NCI-H187 treated with DMSO at 0.1 percent for 48 hours (cell line): ENCODE data around the gene IRF2BP2.

Source experiments
- DNase-seq: peaks from one replicate; lab custom pipeline; 2025; lab: John Stamatoyannopoulos, UW

Gene IRF2BP2

GRCh38 chr1:234613128-234613875 lies 3.3 kb upstream of the IRF2BP2 start:
- DNase-seq = no peak

- peak; percentile 62 for DNase-seq
Observed at GRCh38 chr1:234612352-234613127, 2.6 kb upstream of the IRF2BP2 start.

GRCh38 chr1:234611847-234612351 lies 1.9 kb upstream of the IRF2BP2 start:
- no peak for DNase-seq

GRCh38 chr1:234611225-234611846 lies 1.4 kb upstream of the IRF2BP2 start:
- DNase-seq = peak; percentile 68

GRCh38 chr1:234610666-234611224 lies 767 bp upstream of the IRF2BP2 start:
- no peak for DNase-seq

- no peak for DNase-seq
Observed at GRCh38 chr1:234609691-234610042, 311 bp downstream of the IRF2BP2 start.

- DNase-seq = no peak
Observed at GRCh38 chr1:234608911-234609690, 877 bp downstream of the IRF2BP2 start.

GRCh38 chr1:234608025-234608910 lies 1.7 kb downstream of the IRF2BP2 start:
- no peak for DNase-seq

- no peak for DNase-seq
Observed at GRCh38 chr1:234607109-234608024, 2.6 kb downstream of the IRF2BP2 start.

GRCh38 chr1:234606784-234607108 lies 3.2 kb downstream of the IRF2BP2 start:
- DNase-seq = no peak

- DNase-seq = no peak
Observed at GRCh38 chr1:234605983-234606783, 3.8 kb downstream of the IRF2BP2 start.

- no peak for DNase-seq
Observed at GRCh38 chr1:234605399-234605982, 4.5 kb downstream of the IRF2BP2 start.

- no peak for DNase-seq
Observed at GRCh38 chr1:234604495-234605398, 5.2 kb downstream of the IRF2BP2 start.

GRCh38 chr1:234603221-234604204 lies 6.5 kb downstream of the IRF2BP2 start:
- no peak for DNase-seq

GRCh38 chr1:234602334-234603220 lies 7.4 kb downstream of the IRF2BP2 start:
- no peak for DNase-seq
